ENCODE measurements around the gene TMEM220. TPM values are rescaled to one million over a fixed set of nuclear protein-coding genes. Genes with fewer than 3 reads are reported as not detected.

Gene TMEM220
- total and polyA plus RNA-seq, 4 donors = 2.8 to 13.8 (median 7.1) TPM

GRCh38 chr17:10751563-10751962 lies 21.7 kb upstream of the TMEM220 start:
- Histone ChIP-seq H3K27ac (ENCODE audit: low read depth in 1 of 2, low read length in 1 of 2) (no peak overlapping the region), H3K36me3 (ENCODE audit: control insufficient read depth in 4 of 4, insufficient read depth in 4 of 4, low read length in 4 of 4) (no peaks in the 10 kb centered on the region), H3K4me1 (ENCODE audit: control insufficient read depth in 5 of 5, insufficient read depth in 5 of 5, low read length in 5 of 5) (peaks cover 0 to 9% (median 1%) of the 10 kb centered on the region in 5 donors), H3K9me3 (ENCODE audit: control insufficient read depth in 4 of 4, insufficient read depth in 3 of 4, low read length in 3 of 4) (no peaks in the 10 kb centered on the region), H3K9ac (ENCODE audit: insufficient read depth in 1 of 2, low read length in 2 of 2) (no peak overlapping the region), H3K27me3 (ENCODE audit: control insufficient read depth in 3 of 3, insufficient read depth in 3 of 3, low read length in 2 of 3) (no peaks in the 10 kb centered on the region), H3K4me3 (no peak overlapping the region)
- DNase-seq = no peak
- TF ChIP-seq, protein P1, sequence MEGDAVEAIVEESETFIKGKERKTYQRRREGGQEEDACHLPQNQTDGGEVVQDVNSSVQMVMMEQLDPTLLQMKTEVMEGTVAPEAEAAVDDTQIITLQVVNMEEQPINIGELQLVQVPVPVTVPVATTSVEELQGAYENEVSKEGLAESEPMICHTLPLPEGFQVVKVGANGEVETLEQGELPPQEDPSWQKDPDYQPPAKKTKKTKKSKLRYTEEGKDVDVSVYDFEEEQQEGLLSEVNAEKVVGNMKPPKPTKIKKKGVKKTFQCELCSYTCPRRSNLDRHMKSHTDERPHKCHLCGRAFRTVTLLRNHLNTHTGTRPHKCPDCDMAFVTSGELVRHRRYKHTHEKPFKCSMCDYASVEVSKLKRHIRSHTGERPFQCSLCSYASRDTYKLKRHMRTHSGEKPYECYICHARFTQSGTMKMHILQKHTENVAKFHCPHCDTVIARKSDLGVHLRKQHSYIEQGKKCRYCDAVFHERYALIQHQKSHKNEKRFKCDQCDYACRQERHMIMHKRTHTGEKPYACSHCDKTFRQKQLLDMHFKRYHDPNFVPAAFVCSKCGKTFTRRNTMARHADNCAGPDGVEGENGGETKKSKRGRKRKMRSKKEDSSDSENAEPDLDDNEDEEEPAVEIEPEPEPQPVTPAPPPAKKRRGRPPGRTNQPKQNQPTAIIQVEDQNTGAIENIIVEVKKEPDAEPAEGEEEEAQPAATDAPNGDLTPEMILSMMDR (IDR thresholded peaks at IDR 0.05; ENCODE audit: control extremely low read depth, extremely low read depth) = no peak
- no peak for ATAC-seq (ENCODE audit: insufficient read depth, low FRiP score)
- 87 to 93% methylated on average over 3 of the region's 3 CpGs for WGBS, 2 donors

- no peak overlapping the region for H3K27ac ChIP-seq (ENCODE audit: low read depth in 1 of 2, low read length in 1 of 2)
- no peak overlapping the region for H3K4me3 ChIP-seq
- TF ChIP-seq, protein P1 (IDR thresholded peaks at IDR 0.05; ENCODE audit: control extremely low read depth, extremely low read depth) = no peak
- H3K27me3 ChIP-seq (ENCODE audit: control insufficient read depth in 3 of 3, insufficient read depth in 3 of 3, low read length in 2 of 3) = no peaks in the 10 kb centered on the region
- H3K9ac ChIP-seq (ENCODE audit: insufficient read depth in 1 of 2, low read length in 2 of 2) = no peak overlapping the region
- ATAC-seq (ENCODE audit: insufficient read depth, low FRiP score) (no peak), DNase-seq (no peak)
- H3K36me3 ChIP-seq (ENCODE audit: control insufficient read depth in 4 of 4, insufficient read depth in 4 of 4, low read length in 4 of 4) = no peaks in the 10 kb centered on the region
- 89 to 91% methylated on average over 4 of the region's 4 CpGs for WGBS, 2 donors
- H3K9me3 ChIP-seq (ENCODE audit: control insufficient read depth in 4 of 4, insufficient read depth in 3 of 4, low read length in 3 of 4) = no peaks in the 10 kb centered on the region
- H3K4me1 ChIP-seq (ENCODE audit: control insufficient read depth in 5 of 5, insufficient read depth in 5 of 5, low read length in 5 of 5) = peaks cover 0 to 6% (median 1%) of the 10 kb centered on the region in 5 donors
Measured at GRCh38 chr17:10750210-10750609, 20.4 kb upstream of the TMEM220 start.

GRCh38 chr17:10748531-10749181 lies 18.8 kb upstream of the TMEM220 start:
- TF ChIP-seq, protein P1 (IDR thresholded peaks at IDR 0.05; ENCODE audit: control extremely low read depth, extremely low read depth) = no peak

DNA sequence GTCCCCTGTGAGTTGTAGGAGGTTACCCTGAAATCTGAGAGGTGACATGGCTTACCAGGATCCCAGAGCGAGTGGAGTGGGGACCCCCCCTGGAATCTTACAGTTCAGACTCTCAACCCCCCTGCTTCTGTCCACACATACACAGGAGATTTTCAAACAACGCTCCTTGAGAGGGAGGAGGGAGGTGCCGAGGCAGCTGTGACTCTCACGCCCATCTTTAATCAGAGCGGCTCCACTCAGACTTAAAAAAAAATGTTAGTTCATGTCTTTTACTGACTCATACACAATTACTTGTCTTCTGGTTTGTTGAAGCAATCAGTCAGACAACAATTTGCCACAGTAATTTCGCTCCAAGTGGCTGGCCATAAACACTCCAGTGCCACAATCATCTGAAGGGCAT lies 15.4 kb upstream of the TMEM220 start:
- DNase-seq = no peak
- Histone ChIP-seq H3K36me3 (ENCODE audit: control insufficient read depth in 4 of 4, insufficient read depth in 4 of 4, low read length in 4 of 4) (no peaks in the 10 kb centered on the region), H3K4me1 (ENCODE audit: control insufficient read depth in 5 of 5, insufficient read depth in 5 of 5, low read length in 5 of 5) (no peaks in the 10 kb centered on the region), H3K27ac (ENCODE audit: low read depth in 1 of 2, low read length in 1 of 2) (no peak overlapping the region), H3K9ac (ENCODE audit: insufficient read depth in 1 of 2, low read length in 2 of 2) (no peak overlapping the region), H3K4me3 (no peak overlapping the region), H3K27me3 (ENCODE audit: control insufficient read depth in 3 of 3, insufficient read depth in 3 of 3, low read length in 2 of 3) (peaks cover 0 to 2% (median 0%) of the 10 kb centered on the region in 3 donors), H3K9me3 (ENCODE audit: control insufficient read depth in 4 of 4, insufficient read depth in 3 of 4, low read length in 3 of 4) (no peaks in the 10 kb centered on the region)
- 53 to 67% methylated on average over 6 of the region's 6 CpGs for WGBS, 2 donors
- no peak for ATAC-seq (ENCODE audit: insufficient read depth, low FRiP score)
- TF ChIP-seq, protein P1 (IDR thresholded peaks at IDR 0.05; ENCODE audit: control extremely low read depth, extremely low read depth) = no peak

More at GRCh38 chr17:10748531-10749181, 18.8 kb upstream of the TMEM220 start:
- 61 to 79% methylated on average over 9 of the region's 9 CpGs for WGBS, 2 donors
- no peak overlapping the region for H3K27ac ChIP-seq (ENCODE audit: low read depth in 1 of 2, low read length in 1 of 2)
- H3K4me3 ChIP-seq = no peak overlapping the region
- H3K4me1 ChIP-seq (ENCODE audit: control insufficient read depth in 5 of 5, insufficient read depth in 5 of 5, low read length in 5 of 5) = no peaks in the 10 kb centered on the region
- no peaks in the 10 kb centered on the region for H3K9me3 ChIP-seq (ENCODE audit: control insufficient read depth in 4 of 4, insufficient read depth in 3 of 4, low read length in 3 of 4)
- DNase-seq (no peak), ATAC-seq (ENCODE audit: insufficient read depth, low FRiP score) (no peak)
- H3K9ac ChIP-seq (ENCODE audit: insufficient read depth in 1 of 2, low read length in 2 of 2) = no peak overlapping the region
- H3K36me3 ChIP-seq (ENCODE audit: control insufficient read depth in 4 of 4, insufficient read depth in 4 of 4, low read length in 4 of 4) = no peaks in the 10 kb centered on the region
- H3K27me3 ChIP-seq (ENCODE audit: control insufficient read depth in 3 of 3, insufficient read depth in 3 of 3, low read length in 2 of 3) = no peaks in the 10 kb centered on the region
